GDM1 (cell line): Measurements from ENCODE around the gene TGFBR3.
"Not testable (repeated sequence)": the region's sequence is repeated elsewhere in the genome, so short reads cannot be mapped to it uniquely, and the experiment has no call there.

Experiments
- DNase-seq: peaks from one replicate; lab custom pipeline; 2025; lab: John Stamatoyannopoulos, UW

The TGFBR3 gene

DNA sequence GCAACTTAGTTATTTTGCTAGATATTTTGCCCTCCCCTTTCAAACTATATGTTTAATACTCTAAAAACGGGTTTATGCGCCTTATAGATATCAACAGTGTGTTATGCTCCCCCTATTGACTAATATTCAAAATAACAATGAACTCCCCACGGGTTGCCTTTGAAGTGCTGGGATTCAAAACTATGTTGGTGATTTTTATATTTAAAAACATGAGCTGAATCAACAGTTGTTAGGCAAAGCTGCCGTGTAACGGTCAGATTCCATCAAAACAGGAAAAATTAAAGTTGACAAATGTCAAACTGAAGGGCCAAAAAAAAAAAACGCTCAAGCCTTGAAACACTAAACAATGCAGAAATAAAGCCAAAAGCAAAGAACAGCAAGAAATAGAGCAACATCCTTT lies 2.5 kb downstream of the TGFBR3 start:
- no peak for DNase-seq

- DNase-seq: no peak
Measured at GRCh38 chr1:91881280-91881679, 4.7 kb downstream of the TGFBR3 start.

- no peak for DNase-seq
Measured at GRCh38 chr1:91879733-91880132, 6.2 kb downstream of the TGFBR3 start.

DNA sequence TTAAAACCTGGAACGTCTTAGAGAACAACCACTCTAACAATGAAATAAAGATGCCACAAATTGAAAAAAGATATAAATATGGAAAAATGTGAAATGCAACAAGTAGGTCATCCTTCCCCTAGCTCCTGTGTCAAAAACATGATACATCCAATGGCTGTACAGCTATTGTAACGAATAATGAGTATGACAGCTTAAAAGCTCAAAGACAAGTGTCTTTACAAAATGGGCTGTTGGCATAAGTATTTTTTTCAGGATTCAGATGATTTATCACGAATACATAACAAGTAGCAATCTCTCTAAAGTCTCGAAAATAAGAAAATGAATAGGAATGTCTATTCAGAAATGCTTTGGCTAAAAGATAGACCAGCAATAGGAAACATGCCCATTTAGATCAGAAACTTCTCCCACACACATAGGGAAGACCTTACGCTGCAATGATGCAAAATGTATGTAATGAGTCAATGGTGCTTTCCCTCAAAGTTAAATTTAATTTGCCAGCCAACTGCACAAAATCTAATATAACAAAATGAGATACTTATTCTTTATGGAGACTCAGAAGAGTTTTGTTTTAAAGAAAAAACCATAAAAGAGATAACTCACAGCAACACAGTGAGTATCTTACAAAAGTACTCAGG lies 8.3 kb downstream of the TGFBR3 start:
- no peak for DNase-seq

GRCh38 chr1:91876781-91877573 lies 9.0 kb downstream of the TGFBR3 start:
- no peak for DNase-seq

DNA sequence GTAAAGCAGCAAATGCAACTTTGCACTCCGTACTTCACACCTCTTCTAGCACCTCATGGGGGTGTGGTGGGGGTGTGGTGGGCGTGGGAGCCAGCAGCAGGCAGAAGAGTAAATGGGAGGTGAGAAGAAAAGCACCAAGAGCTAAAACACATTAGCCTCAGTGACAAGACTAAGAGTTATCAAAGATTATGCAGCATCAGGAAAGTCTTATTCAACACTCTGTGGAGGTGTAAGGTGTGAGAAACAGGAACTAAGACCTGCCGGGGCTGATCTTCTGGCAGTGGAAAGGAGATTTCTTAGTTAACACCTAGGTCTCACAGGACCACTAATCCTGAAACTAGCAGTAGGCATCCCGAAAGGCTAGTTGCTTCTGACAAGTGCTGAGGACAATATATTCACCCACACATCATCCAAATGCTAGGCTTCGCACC lies 9.9 kb downstream of the TGFBR3 start:
- DNase-seq: no peak

GRCh38 chr1:91874167-91874566 lies 11.8 kb downstream of the TGFBR3 start:
- DNase-seq: no peak

DNA sequence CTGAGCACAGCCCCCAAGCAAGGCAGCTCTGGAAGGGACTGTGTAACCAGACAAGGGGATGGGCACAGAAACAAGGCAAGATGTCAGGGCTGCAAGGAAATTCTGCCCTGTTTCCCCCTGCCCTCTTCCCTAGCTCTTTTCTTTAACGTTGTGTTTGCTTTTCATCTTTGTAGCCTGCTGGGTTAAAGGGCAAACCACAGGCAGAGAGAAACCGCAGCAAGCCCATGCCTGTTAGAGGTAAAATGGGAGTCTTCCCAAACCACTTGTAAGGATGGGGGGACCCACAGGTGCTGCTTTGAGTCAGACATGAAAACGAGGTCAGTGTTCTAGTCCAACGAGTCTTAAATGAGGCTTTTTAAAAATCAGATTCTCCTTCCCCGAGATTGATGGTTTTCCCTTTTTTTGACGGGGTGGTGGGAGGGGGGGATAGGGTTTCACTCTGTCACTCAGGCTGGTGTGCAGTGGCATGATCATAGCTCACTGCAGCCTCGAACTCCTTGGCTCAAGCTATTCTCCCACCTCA lies 13.3 kb downstream of the TGFBR3 start:
- no peak for DNase-seq

DNA sequence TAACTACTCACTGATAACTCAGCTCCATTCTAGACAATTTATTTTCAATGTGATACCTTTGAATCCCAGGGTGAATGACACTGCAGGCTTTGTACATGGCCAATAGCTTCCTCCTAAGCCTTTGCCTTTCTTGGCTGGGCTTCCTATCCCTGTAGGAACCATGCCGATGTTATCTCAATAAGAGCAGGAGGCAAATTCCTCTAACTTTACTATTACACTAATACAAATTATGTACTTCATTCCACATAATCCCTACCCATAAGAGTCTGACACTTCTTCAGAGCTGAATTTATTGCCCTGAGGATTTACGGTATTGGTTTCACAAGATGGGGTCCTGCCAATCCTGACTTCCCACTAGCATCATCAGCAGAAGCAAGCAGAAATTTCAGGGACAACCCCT lies 14.0 kb downstream of the TGFBR3 start:
- DNase-seq: no peak

GRCh38 chr1:91870322-91870721 lies 15.6 kb downstream of the TGFBR3 start:
- no peak for DNase-seq

- DNase-seq: no peak
Measured at GRCh38 chr1:91866425-91866824, 19.5 kb downstream of the TGFBR3 start.

DNA sequence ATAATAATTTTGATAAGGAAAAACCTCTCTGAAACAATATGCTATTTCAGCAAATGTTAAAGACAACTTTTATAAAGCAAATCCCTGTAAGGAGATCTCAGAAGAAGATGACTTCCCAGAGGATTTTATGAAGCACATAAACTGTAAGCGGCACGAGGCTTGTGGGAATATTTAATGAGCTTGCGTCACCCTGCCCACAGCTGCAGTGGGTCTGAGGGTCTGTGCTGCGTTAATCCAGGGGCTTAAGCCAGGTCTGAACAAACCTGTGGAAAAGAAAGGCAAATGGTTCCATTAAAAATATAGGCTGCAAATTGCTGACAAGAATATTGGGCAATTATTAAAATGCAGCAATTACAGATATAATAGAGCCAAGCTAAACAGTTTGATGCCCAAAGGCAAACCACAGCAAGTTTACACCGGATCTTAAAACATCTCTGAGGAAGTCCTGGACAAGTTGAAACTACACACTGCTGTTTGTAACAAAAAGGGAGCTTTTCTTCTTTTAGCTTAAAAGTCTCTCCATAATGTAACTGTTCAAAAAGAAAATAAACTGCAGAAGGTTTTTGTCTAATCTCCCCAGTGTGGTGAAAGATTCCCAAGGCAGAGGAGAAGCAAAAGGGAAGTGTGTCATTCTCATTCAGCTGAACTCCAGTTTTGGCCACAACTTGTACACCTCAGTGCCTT lies 21.8 kb downstream of the TGFBR3 start:
- DNase-seq: no peak

- DNase-seq: no peak
Measured at GRCh38 chr1:91863498-91863897, 22.5 kb downstream of the TGFBR3 start.

DNA sequence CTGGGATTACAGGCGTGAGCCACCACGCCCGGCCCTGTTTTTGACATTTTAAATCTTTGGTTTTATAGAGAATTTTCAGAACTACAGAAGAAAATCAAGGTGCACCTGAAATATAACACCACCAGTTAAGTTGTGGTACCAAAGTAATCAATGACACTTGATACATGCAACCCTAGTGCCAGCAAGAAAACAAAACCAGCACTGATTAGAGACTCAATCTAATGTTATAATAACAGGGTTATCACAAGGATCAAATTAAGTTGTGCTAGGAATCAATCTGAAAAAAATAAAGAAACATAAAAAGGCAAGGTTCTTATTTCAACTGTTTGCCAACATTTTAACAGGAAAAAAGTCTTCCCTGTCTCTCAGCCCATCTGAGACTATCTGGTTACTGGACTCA lies 23.8 kb downstream of the TGFBR3 start:
- no peak for DNase-seq

DNA sequence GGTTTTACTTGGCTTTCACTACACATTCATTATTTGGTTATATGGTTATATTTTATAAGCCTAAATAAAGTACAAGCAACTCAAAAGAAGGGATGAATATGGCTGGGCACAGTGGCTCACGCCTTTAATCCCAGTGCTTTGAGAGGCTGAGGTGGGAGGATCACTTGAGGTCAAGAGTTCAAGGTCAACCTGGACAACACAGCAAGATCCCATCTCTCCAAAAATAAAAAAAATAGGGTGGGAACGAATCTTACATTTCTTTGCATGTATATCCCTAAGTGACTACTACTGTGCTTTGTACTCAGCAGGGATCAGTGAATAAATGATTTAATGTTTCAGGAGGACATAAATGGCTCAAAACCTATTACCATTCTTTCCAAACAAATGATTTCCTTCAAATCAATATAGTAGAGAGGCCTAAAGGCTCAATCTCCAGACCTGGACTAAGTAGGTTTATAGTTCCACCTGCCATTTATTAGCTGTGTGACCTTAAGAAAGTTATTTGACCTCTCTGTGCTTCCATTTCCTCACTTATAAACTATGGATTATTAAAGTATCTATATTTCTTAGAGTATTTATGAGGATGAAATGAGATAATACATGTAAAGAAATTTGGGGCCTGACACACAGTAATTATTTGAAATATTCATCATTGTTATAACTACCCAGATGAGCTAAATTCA lies 28.3 kb downstream of the TGFBR3 start:
- no peak for DNase-seq

GRCh38 chr1:91856996-91857395 lies 29.0 kb downstream of the TGFBR3 start:
- no peak for DNase-seq

DNA sequence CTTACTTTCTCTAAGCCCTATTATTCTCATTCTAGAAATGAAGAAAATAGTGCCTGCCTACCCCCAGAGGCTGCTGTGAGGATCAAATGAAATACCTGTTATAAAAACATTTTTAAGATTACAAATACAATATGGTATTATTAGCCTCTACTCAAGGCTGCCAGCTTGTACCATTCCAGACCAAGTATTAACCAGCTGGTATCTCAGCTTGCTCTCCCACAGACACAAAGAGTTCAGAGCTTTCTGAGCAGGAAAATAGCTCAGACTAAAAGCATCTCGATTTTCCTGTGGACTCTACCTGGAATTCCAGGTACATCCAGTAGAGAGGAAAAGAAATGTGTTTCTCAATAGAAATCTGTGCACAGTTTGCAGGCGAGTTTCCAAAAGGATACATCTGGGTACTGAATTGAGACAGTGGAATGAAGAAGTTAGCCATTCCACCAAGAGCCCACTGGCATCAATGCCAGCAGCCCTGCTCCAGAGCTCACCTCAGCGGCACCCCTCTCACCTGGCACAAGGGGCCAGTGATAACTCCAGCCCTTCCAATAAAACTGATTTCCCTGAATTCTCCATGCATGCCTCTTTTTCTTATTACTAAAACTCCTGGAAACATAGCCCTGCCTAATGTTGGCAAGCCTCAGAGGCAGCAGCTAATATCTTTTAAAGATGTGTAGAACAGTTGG lies 31.0 kb downstream of the TGFBR3 start:
- no peak for DNase-seq

- DNase-seq: no peak
Measured at GRCh38 chr1:91853397-91853796, 32.6 kb downstream of the TGFBR3 start.

DNA sequence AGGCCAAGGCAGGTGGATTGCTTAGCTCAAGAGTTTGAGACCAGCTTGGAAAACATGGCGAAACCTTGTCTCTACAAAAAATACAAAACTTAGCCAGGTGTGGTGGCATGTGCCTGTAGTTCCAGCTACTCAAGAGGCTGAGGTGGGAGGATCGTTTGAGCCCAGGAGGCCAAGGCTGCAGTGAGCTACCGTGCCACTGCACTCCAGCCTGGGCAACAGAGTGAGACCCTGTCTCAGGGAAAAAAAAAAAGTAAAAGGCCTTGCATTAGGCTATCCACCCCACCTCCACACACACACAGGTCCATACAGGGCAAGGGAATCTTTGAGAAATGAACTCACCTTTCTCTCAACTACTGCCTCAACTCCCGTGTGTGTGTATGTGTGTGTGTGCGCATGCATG lies 33.9 kb downstream of the TGFBR3 start:
- not testable (repeated sequence) for DNase-seq

- no peak for DNase-seq
Measured at GRCh38 chr1:91851130-91852010, 34.6 kb downstream of the TGFBR3 start.

DNA sequence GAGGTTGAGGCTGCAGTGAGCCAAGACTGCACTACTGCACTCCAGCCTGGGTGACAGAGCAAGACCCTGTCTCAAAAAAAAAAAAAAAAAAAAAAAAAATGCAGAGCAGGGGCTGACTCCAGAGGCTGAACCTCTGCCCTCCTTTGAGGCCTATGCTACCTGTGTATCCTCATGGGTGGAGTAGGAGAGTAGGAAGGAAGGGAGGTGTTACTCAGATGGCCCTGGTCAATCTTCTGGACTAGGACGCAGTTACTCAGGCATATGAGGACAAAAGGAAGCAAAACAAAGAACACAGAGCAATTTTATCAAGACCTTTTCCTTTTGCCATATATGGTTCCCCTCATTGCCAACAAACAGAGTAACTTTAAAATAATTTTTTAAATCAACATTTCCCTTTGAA lies 35.2 kb downstream of the TGFBR3 start:
- DNase-seq: no peak
